AG09319 (cell line): Measurements from ENCODE around the gene ABCF3.

Source experiments
- DNase-seq: peaks from one replicate; pipeline ENCODE4 v3.0.0-alpha.2; 2010; ENCODE audit warnings: low read depth; ENCODE audit errors: extremely low read depth
- CTCF ChIP-seq: IDR thresholded peaks from 2 replicates; pipeline ENCODE4 v1.5.1; 2011; ENCODE audit warnings: low read depth, mild to moderate bottlenecking, inconsistent platforms, low read length, moderate library complexity

Gene ABCF3

DNA sequence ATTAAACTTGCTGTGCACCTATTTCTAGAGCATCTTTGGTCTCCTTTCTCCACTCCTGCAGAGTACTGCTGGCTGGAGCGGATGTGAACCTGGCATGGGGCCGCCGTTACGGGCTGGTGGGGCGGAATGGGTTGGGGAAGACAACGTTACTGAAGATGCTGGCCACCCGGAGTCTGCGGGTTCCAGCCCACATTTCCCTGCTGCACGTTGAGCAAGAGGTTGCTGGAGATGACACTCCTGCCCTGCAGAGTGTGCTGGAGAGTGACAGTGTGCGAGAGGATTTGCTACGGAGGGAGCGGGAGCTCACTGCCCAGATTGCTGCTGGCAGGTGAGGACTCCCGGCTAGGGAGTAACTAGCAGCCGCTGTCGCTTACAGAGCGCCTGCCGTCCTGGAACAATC, 2.1 kb downstream of the ABCF3 start:
- no peak for TF ChIP-seq CTCF
- DNase-seq, result no peak

GRCh38 chr3:184189421-184189820, 3.4 kb downstream of the ABCF3 start:
- no peak for TF ChIP-seq CTCF
- no peak for DNase-seq

DNA sequence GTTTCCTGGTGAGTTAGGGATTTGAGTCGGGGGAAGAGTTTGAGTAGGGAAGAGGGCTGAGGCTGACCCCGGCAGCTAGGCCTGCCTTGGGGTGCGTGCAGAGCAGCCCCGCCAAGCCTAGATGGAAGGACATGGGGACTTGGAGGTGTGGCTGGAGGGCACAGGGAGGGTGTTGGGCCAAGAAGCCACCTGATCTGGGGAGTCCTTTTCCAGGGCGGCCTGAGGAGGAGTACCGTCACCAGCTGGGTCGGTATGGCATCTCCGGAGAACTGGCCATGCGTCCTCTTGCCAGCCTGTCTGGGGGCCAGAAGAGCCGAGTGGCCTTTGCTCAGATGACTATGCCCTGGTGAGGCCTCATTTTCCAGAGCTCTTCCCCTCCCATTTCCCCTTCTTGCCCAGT, 6.9 kb downstream of the ABCF3 start:
- no peak for DNase-seq
- no peak for TF ChIP-seq CTCF

DNA sequence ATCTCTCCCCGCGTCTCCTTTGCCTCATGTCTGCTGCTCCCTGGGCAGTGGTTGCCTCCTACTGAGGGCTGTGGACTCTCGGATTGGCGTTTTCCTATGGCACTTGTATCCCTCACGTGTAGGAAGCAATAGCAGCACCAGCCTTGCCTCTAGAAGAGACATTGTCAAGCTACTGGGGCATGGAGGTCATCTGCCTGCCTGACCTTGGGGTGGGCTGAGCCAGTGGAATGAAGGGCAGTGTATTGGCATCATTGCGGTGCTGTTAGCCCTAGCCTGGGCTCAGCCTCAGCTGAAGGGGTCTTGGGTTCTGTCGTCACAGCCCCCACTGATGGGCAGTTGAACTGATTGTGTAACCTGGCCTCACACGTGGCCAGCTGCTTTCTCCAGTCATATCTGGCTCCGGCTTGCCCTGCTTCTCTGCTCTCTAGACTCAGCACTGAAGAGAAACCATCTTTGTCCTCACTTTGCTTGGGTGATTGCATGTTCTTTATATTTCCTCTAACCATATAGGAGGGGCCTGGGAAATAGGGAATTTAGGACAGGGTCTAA, 8.1 kb downstream of the ABCF3 start:
- TF ChIP-seq CTCF, result no peak
- no peak for DNase-seq

DNA sequence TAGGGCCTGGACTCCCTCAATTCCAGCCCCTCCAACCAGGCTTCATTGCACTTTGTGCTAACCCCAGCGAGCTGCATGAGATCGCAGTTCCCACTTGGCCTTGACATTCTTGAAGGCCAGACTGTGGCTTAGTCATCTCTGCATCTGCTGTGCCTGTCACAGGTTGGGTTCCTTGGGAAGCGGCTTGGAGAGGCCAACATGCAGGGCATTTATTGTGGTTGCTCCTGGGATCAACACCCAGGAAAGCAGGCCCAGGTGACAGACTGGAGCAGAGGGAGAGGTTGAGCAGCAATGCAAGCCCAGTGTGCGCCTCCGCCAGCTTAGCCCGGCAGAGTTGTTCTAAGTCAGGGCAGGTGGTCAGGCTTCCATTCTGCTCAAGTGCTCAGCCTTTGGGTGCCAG, 10.5 kb downstream of the ABCF3 start:
- no peak for DNase-seq

GRCh38 chr3:184198509-184198908, 12.5 kb downstream of the ABCF3 start:
- TF ChIP-seq CTCF, result no peak
- no peak for DNase-seq

More for the DNA sequence above, 10.5 kb downstream of the ABCF3 start:
- TF ChIP-seq CTCF, result no peak

GRCh38 chr3:184200825-184201224, 14.8 kb downstream of the ABCF3 start:
- TF ChIP-seq CTCF, result no peak
- DNase-seq, result no peak
